Smooth muscle cell of bladder (primary cell): ENCODE results near the gene OR13J1. TPM values are rescaled to one million over a fixed set of nuclear protein-coding genes. Genes with fewer than 3 reads are reported as not detected.

ENCODE experiments used
- total RNA-seq: library from RNA; depleted of rRNA; stranded (reverse); fragments of >200 nt; gene quantifications from 2 replicates; pipeline ENCODE4 v1.2.3, GENCODE V29; 2014

Gene OR13J1
- not detected in 2 replicates for total RNA-seq

GRCh38 chr9:35870351-35870923 is at the start of gene OR13J1:
Gene OR13J1, minus strand, starts transcription at chr9:35870401. Its CDS starts 0 bp downstream, at chr9:35870401.

GRCh38 chr9:35909274-35909673 is 39.1 kb upstream of the OR13J1 start, which contains the start of gene SPAAR:
Gene SPAAR, plus strand, starts transcription at chr9:35909490. Its CDS starts 974 bp downstream, at chr9:35910464.

GRCh38 chr9:35905912-35906679 is 35.9 kb upstream of the OR13J1 start, which contains the start of gene HRCT1:
Gene HRCT1, plus strand, starts transcription at chr9:35906202. Its CDS starts 86 bp downstream, at chr9:35906288.

GRCh38 chr9:35829084-35829763 is 41.0 kb downstream of the OR13J1 start, which contains the start of gene TMEM8B:
Gene TMEM8B, plus strand, starts transcription at chr9:35829228. Its CDS starts 220 bp downstream, at chr9:35829448.

GRCh38 chr9:35828716-35829083 is 41.5 kb downstream of the OR13J1 start, which contains the start of gene FAM221B:
Gene FAM221B, minus strand, starts transcription at chr9:35828732. Its CDS starts 2,571 bp downstream, at chr9:35826161.

Other genes with a start within 250 kb of the OR13J1 start
- gene SIT1, start 219.5 kb downstream of the OR13J1 start, total RNA-seq = not detected in 2 replicates
- gene RMRP, start 212.4 kb downstream of the OR13J1 start, total RNA-seq = 28,356 and 90,129 TPM in 2 replicates
- 11.7 and 19.4 TPM in 2 replicates for gene CCDC107, start 212.1 kb downstream of the OR13J1 start, total RNA-seq
- gene ARHGEF39, start 205.2 kb downstream of the OR13J1 start, total RNA-seq = 0.09 and 0.28 TPM in 2 replicates
- 2.0 and 16.1 TPM in 2 replicates for gene CA9, start 196.5 kb downstream of the OR13J1 start, total RNA-seq
- 1,100 and 1,291 TPM in 2 replicates for gene TPM2, start 180.5 kb downstream of the OR13J1 start, total RNA-seq
- gene TLN1, start 138.2 kb downstream of the OR13J1 start, total RNA-seq = 181 and 228 TPM in 2 replicates
- gene CREB3, start 137.7 kb downstream of the OR13J1 start, total RNA-seq = 71.5 and 79.1 TPM in 2 replicates
- gene GBA2, start 121.2 kb downstream of the OR13J1 start, total RNA-seq = 16.8 and 20.4 TPM in 2 replicates
- gene RGP1, start 121.1 kb downstream of the OR13J1 start, total RNA-seq = 10.2 and 11.6 TPM in 2 replicates
- not detected in 2 replicates for gene MSMP, start 116.1 kb downstream of the OR13J1 start, total RNA-seq
- 15.5 and 22.6 TPM in 2 replicates for gene NPR2, start 78.8 kb downstream of the OR13J1 start, total RNA-seq
- gene SPAG8, start 58.1 kb downstream of the OR13J1 start, total RNA-seq = 0.71 and 1.2 TPM in 2 replicates
- gene HINT2, start 55.4 kb downstream of the OR13J1 start, total RNA-seq = 22.2 and 30.4 TPM in 2 replicates
- gene FAM221B, start 41.7 kb downstream of the OR13J1 start, total RNA-seq = not detected in 2 replicates
- gene TMEM8B, start 41.2 kb downstream of the OR13J1 start, total RNA-seq = 1.6 and 2.3 TPM in 2 replicates
- 0.14 and 0.28 TPM in 2 replicates for gene HRCT1, start 35.8 kb upstream of the OR13J1 start, total RNA-seq
- 0.18 TPM in 1 of 2 replicates, not detected in the other for gene SPAAR, start 39.1 kb upstream of the OR13J1 start, total RNA-seq
- not detected in 2 replicates for gene OR2S2, start 87.8 kb upstream of the OR13J1 start, total RNA-seq
- 47.4 and 67.4 TPM in 2 replicates for gene RECK, start 166.5 kb upstream of the OR13J1 start, total RNA-seq